Neural crest cell (in vitro differentiated cells): ENCODE measurements around the gene GASK1B. TPM values are rescaled to one million over a fixed set of nuclear protein-coding genes. Genes with fewer than 3 reads are reported as not detected.

Experiments used
- DNase-seq: peaks from one replicate; pipeline ENCODE4 v3.0.0; 2021; ENCODE audit warnings: low read depth, mixed read lengths, low spot score
- H3K27ac Mint-ChIP-seq: one replicate; pipeline ENCODE4 v1.8.0; 2021; ENCODE audit warnings: mild to moderate bottlenecking, mixed read lengths; ENCODE audit not compliant: unreplicated experiment
- H3K27me3 Mint-ChIP-seq: 2 replicates; pipeline ENCODE4 v1.8.0; 2021; ENCODE audit warnings: low read depth, mild to moderate bottlenecking, mixed read lengths
- H3K36me3 Mint-ChIP-seq: 2 replicates; pipeline ENCODE4 v1.8.0; 2021; ENCODE audit warnings: low read depth, mild to moderate bottlenecking, mixed read lengths
- H3K4me1 Mint-ChIP-seq: 2 replicates; pipeline ENCODE4 v1.8.0; 2021; ENCODE audit warnings: mixed read lengths
- H3K4me3 Mint-ChIP-seq: one replicate; pipeline ENCODE4 v1.8.0; 2021; ENCODE audit warnings: mild to moderate bottlenecking, mixed read lengths
- H3K9me3 Mint-ChIP-seq: 2 replicates; pipeline ENCODE4 v1.8.0; 2021; ENCODE audit warnings: mixed read lengths
- total RNA-seq: library from RNA; stranded (reverse); gene quantifications from 2 replicates; pipeline ENCODE4 v1.2.1, GENCODE V29; 2021
- TF ChIP-seq, protein P1 (sequence below): fragments of 200-600 bp; sonication (generic); conservative IDR thresholded peaks from 2 replicates; pipeline ENCODE4 v1.5.0; 2021; ENCODE audit warnings: antibody characterized with exemption, mild to moderate bottlenecking

GASK1B gene
- total RNA-seq, 1 donor from 2014 or later: 8.8 TPM

DNA sequence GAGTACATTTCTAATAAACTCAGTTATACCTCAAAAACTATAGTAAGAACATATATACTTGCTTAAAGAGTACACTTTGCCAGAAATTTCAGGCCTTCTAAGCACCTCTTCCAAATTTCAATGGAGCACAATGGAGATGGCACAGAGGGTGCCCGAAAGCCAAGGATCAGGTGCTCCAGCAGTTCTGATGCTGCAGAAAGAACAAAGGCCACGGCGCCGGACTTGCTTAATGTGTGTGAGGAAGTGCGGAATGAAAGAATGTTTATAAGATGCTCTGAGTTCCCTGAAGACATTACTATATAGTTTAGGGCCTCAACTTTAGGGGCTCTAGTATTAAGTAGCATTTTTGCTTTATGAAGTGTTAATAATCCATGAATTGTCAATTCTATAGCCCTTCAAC, 44.3 kb downstream of the GASK1B start:
- TF ChIP-seq, protein P1, sequence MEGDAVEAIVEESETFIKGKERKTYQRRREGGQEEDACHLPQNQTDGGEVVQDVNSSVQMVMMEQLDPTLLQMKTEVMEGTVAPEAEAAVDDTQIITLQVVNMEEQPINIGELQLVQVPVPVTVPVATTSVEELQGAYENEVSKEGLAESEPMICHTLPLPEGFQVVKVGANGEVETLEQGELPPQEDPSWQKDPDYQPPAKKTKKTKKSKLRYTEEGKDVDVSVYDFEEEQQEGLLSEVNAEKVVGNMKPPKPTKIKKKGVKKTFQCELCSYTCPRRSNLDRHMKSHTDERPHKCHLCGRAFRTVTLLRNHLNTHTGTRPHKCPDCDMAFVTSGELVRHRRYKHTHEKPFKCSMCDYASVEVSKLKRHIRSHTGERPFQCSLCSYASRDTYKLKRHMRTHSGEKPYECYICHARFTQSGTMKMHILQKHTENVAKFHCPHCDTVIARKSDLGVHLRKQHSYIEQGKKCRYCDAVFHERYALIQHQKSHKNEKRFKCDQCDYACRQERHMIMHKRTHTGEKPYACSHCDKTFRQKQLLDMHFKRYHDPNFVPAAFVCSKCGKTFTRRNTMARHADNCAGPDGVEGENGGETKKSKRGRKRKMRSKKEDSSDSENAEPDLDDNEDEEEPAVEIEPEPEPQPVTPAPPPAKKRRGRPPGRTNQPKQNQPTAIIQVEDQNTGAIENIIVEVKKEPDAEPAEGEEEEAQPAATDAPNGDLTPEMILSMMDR: no peak
- Mint-ChIP-seq H3K4me1 (no peaks in the 10 kb centered on the region), H3K27me3 (no peaks in the 10 kb centered on the region), H3K4me3 (no peak overlapping the region), H3K9me3 (peaks cover 3% of the 10 kb centered on the region), H3K27ac (no peak overlapping the region), H3K36me3 (no peaks in the 10 kb centered on the region)
- no peak for DNase-seq

GRCh38 chr4:158125310-158125709, 47.5 kb downstream of the GASK1B start:
- no peaks in the 10 kb centered on the region for H3K9me3 Mint-ChIP-seq
- H3K27me3 Mint-ChIP-seq: no peaks in the 10 kb centered on the region
- no peaks in the 10 kb centered on the region for H3K36me3 Mint-ChIP-seq
- peaks cover 4% of the 10 kb centered on the region for H3K4me1 Mint-ChIP-seq
- DNase-seq: no peak
- no peak overlapping the region for H3K27ac Mint-ChIP-seq
- TF ChIP-seq, protein P1: no peak
- H3K4me3 Mint-ChIP-seq: no peak overlapping the region

Other genes starting within 250 kb of the GASK1B start
- gene TMEM144, start 37.5 kb upstream of the GASK1B start, total RNA-seq: 1.6 and 1.8 TPM in 2 replicates